HepG2 (cell line): ENCODE results near the gene MPI.

ENCODE experiments used
- EP300 ChIP-seq, 3 experiments: sonication (generic) in 1 of 3; formaldehyde crosslinking in 1 of 3; IDR thresholded peaks; 2 replicates each; pipeline versions ENCODE4 v1.5.1 to v1.6.1; 2011 to 2020; ENCODE audit warnings: low read depth in 2 of 3, low read length in 2 of 3, borderline replicate concordance in 1 of 3, improper control_type of control experiment in 1 of 3, mild to moderate bottlenecking in 1 of 3, missing genetic modification reagents in 1 of 3, moderate library complexity in 1 of 3
- POLR2A ChIP-seq, 2 experiments: IDR thresholded peaks; 2 replicates each; pipeline ENCODE4 v1.6.1; 2011; ENCODE audit warnings: low read depth in 2 of 2, low read length in 2 of 2, mild to moderate bottlenecking in 1 of 2, moderate library complexity in 1 of 2; ENCODE audit not compliant: insufficient read depth in 1 of 2
- ZNF10 ChIP-seq: sonication (generic); formaldehyde crosslinking; IDR thresholded peaks from 2 replicates; pipeline ENCODE4 v1.4.0; 2020; ENCODE audit warnings: mild to moderate bottlenecking, low read depth, missing genetic modification reagents, borderline replicate concordance
- ZNF558 ChIP-seq: sonication (generic); formaldehyde crosslinking; IDR thresholded peaks from 2 replicates; pipeline ENCODE4 v1.9.0; 2022; ENCODE audit warnings: mild to moderate bottlenecking, missing genetic modification reagents, borderline replicate concordance
- TF ChIP-seq, protein P1 (sequence below): sonication (generic); formaldehyde crosslinking; IDR thresholded peaks from 2 replicates; pipeline ENCODE4 v1.4.0; 2020; ENCODE audit warnings: missing genetic modification reagents
- TF ChIP-seq, protein P2 (sequence below): sonication (generic); formaldehyde crosslinking; IDR thresholded peaks from 2 replicates; pipeline ENCODE4 v1.5.0; 2020; ENCODE audit warnings: missing genetic modification reagents
- TF ChIP-seq, protein P3 (sequence below): sonication (generic); formaldehyde crosslinking; IDR thresholded peaks from 2 replicates; pipeline ENCODE4 v1.5.0; 2020; ENCODE audit warnings: mild to moderate bottlenecking, missing genetic modification reagents
- TF ChIP-seq, protein P4 (sequence below): sonication (generic); formaldehyde crosslinking; IDR thresholded peaks from 2 replicates; pipeline ENCODE4 v1.5.0; 2020; ENCODE audit warnings: mild to moderate bottlenecking, missing genetic modification reagents, moderate library complexity

DNA sequence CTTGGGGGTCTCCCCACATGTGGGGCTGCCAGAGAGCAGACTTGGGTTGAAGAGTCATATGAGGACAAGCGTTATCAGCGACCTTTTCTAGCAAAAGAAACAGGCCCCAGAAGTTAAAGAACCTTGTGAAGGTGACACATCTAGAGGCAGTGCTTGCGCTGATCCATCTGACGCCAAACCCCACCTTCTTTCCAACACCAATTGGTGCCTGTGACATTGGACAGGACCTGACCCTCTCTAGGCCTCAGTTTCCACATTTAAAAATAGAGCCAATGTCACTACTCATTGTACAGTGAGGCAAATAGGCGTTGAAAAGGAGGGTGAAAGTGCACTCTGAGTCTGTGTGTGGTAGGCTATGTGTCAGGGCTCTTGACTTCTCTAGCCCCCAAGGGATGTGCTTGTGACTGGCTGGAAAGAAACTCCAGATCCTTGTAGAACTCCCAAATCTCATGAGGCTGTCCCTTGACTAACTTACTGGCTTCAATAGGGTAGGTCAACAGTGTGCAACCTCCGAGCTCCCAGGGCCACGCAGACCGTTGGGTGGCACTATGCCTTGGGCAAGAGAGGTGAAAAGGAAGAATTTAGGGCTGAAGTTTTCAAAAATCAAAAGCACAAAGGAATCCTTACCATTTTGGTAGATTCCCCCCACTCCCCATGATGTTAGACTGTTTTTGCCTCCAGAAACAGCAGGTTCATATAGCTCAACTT is 17.5 kb downstream of the MPI start:
- TF ChIP-seq ZNF10 (CRISPR knock-in tag) (no peak), POLR2A (IDR thresholded peaks at IDR 0.05; ENCODE audit: insufficient read depth in 1 of 2, low read depth in 2 of 2, low read length in 2 of 2) (no peak), ZNF558 (no peak), EP300 (IDR thresholded peaks at IDR 0.05; ENCODE audit: low read depth in 2 of 2, low read length in 2 of 2) (no peak), EP300 (CRISPR knock-in tag; IDR thresholded peaks at IDR 0.05; ENCODE audit: borderline replicate concordance) (no peak)
- TF ChIP-seq, protein P1, sequence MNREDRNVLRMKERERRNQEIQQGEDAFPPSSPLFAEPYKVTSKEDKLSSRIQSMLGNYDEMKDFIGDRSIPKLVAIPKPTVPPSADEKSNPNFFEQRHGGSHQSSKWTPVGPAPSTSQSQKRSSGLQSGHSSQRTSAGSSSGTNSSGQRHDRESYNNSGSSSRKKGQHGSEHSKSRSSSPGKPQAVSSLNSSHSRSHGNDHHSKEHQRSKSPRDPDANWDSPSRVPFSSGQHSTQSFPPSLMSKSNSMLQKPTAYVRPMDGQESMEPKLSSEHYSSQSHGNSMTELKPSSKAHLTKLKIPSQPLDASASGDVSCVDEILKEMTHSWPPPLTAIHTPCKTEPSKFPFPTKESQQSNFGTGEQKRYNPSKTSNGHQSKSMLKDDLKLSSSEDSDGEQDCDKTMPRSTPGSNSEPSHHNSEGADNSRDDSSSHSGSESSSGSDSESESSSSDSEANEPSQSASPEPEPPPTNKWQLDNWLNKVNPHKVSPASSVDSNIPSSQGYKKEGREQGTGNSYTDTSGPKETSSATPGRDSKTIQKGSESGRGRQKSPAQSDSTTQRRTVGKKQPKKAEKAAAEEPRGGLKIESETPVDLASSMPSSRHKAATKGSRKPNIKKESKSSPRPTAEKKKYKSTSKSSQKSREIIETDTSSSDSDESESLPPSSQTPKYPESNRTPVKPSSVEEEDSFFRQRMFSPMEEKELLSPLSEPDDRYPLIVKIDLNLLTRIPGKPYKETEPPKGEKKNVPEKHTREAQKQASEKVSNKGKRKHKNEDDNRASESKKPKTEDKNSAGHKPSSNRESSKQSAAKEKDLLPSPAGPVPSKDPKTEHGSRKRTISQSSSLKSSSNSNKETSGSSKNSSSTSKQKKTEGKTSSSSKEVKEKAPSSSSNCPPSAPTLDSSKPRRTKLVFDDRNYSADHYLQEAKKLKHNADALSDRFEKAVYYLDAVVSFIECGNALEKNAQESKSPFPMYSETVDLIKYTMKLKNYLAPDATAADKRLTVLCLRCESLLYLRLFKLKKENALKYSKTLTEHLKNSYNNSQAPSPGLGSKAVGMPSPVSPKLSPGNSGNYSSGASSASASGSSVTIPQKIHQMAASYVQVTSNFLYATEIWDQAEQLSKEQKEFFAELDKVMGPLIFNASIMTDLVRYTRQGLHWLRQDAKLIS (CRISPR knock-in tag) = no peak
- TF ChIP-seq, protein P2, sequence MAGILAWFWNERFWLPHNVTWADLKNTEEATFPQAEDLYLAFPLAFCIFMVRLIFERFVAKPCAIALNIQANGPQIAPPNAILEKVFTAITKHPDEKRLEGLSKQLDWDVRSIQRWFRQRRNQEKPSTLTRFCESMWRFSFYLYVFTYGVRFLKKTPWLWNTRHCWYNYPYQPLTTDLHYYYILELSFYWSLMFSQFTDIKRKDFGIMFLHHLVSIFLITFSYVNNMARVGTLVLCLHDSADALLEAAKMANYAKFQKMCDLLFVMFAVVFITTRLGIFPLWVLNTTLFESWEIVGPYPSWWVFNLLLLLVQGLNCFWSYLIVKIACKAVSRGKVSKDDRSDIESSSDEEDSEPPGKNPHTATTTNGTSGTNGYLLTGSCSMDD (CRISPR knock-in tag) = no peak
- TF ChIP-seq, protein P3, sequence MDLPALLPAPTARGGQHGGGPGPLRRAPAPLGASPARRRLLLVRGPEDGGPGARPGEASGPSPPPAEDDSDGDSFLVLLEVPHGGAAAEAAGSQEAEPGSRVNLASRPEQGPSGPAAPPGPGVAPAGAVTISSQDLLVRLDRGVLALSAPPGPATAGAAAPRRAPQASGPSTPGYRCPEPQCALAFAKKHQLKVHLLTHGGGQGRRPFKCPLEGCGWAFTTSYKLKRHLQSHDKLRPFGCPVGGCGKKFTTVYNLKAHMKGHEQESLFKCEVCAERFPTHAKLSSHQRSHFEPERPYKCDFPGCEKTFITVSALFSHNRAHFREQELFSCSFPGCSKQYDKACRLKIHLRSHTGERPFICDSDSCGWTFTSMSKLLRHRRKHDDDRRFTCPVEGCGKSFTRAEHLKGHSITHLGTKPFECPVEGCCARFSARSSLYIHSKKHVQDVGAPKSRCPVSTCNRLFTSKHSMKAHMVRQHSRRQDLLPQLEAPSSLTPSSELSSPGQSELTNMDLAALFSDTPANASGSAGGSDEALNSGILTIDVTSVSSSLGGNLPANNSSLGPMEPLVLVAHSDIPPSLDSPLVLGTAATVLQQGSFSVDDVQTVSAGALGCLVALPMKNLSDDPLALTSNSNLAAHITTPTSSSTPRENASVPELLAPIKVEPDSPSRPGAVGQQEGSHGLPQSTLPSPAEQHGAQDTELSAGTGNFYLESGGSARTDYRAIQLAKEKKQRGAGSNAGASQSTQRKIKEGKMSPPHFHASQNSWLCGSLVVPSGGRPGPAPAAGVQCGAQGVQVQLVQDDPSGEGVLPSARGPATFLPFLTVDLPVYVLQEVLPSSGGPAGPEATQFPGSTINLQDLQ = no peak
- TF ChIP-seq, protein P4, sequence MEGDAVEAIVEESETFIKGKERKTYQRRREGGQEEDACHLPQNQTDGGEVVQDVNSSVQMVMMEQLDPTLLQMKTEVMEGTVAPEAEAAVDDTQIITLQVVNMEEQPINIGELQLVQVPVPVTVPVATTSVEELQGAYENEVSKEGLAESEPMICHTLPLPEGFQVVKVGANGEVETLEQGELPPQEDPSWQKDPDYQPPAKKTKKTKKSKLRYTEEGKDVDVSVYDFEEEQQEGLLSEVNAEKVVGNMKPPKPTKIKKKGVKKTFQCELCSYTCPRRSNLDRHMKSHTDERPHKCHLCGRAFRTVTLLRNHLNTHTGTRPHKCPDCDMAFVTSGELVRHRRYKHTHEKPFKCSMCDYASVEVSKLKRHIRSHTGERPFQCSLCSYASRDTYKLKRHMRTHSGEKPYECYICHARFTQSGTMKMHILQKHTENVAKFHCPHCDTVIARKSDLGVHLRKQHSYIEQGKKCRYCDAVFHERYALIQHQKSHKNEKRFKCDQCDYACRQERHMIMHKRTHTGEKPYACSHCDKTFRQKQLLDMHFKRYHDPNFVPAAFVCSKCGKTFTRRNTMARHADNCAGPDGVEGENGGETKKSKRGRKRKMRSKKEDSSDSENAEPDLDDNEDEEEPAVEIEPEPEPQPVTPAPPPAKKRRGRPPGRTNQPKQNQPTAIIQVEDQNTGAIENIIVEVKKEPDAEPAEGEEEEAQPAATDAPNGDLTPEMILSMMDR (CRISPR knock-in tag) = no peak
